Measurements from ENCODE around the gene TMEM273.

DNA sequence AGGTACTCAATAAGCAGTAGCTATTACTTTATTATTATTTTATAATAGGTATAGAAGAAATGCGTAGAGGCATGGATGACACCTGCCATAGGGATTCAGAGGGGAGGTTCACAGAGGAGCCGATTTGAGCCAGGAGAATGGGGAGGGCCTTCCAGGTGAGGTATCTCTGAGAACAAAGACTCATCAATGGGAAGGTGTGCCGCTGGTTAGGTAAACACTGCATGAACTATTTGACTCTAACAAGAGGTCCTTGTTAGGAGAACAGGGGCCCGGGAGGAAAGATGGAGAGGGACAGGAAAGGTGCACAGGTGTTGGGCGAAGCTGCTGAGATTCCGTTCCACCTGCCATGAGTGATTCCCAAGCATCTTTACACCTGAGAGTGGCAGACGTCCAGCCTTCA lies 41.8 kb upstream of the TMEM273 start:
- TF ChIP-seq, protein P1, sequence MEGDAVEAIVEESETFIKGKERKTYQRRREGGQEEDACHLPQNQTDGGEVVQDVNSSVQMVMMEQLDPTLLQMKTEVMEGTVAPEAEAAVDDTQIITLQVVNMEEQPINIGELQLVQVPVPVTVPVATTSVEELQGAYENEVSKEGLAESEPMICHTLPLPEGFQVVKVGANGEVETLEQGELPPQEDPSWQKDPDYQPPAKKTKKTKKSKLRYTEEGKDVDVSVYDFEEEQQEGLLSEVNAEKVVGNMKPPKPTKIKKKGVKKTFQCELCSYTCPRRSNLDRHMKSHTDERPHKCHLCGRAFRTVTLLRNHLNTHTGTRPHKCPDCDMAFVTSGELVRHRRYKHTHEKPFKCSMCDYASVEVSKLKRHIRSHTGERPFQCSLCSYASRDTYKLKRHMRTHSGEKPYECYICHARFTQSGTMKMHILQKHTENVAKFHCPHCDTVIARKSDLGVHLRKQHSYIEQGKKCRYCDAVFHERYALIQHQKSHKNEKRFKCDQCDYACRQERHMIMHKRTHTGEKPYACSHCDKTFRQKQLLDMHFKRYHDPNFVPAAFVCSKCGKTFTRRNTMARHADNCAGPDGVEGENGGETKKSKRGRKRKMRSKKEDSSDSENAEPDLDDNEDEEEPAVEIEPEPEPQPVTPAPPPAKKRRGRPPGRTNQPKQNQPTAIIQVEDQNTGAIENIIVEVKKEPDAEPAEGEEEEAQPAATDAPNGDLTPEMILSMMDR (IDR thresholded peaks at IDR 0.05 in 4 of 5, conservative IDR thresholded peaks at IDR 0.05 in 1 of 5) = no peak
- TF ChIP-seq POLR2A (IDR thresholded peaks at IDR 0.05) = no peak
